ENCODE results near the gene ITCH. TPM values are rescaled to one million over a fixed set of nuclear protein-coding genes. Genes with fewer than 3 reads are reported as not detected.

ITCH gene
- total and polyA plus RNA-seq, 2 donors (not counting 3 experiments of a cell fraction or from before 2014, with no cell fraction given): 6.4 to 57.4 TPM

- Histone ChIP-seq H3K9ac (replicated peaks; ENCODE audit: extremely low read depth, insufficient read depth, low read length) (no peak overlapping the region), H3K9me1 (replicated peaks; ENCODE audit: control insufficient read depth, extremely low read depth, insufficient read depth, low read length) (no peaks in the 10 kb centered on the region), H3K27me3 (ENCODE audit: control insufficient read depth in 2 of 2, insufficient read depth in 2 of 2, low read length in 2 of 2) (no peaks in the 10 kb centered on the region), H3K9me3 (replicated peaks; ENCODE audit: control insufficient read depth, insufficient read depth, low read length) (no peaks in the 10 kb centered on the region), H3K36me3 (ENCODE audit: control insufficient read depth in 2 of 2, extremely low read depth in 1 of 2, insufficient read depth in 2 of 2, low read length in 2 of 2) (no peaks in the 10 kb centered on the region), H3K4me1 (ENCODE audit: control insufficient read depth, extremely low read depth, insufficient read depth, low read length) (peaks cover 14% of the 10 kb centered on the region), H3K4me2 (ENCODE audit: insufficient read depth, low read length) (no peak overlapping the region), H3K79me2 (ENCODE audit: control insufficient read depth, insufficient read depth, low read length) (no peaks in the 10 kb centered on the region), H2AFZ (ENCODE audit: low read depth, low read length) (no peak overlapping the region), H3K27ac (ENCODE audit: insufficient read depth, low read depth, low read length) (no peak overlapping the region), H4K20me1 (replicated peaks; ENCODE audit: control insufficient read depth, extremely low read depth, insufficient read depth, low read length) (no peaks in the 10 kb centered on the region), H3K4me3 (replicated peaks in 1 of 3; ENCODE audit: insufficient read depth in 1 of 3, low read depth in 1 of 3, low read length in 3 of 3) (no peak overlapping the region)
- no peak for DNase-seq (ENCODE audit: low read depth, low spot score)
- ChIA-PET POLR2A (no interaction called here), CTCF (interaction anchor here (0.6 to 3.5 kb wide), 2 partner anchors 10 to 110 kb away, joined by 3 to 17 read pairs; no protein-coding TSS in a partner anchor)
- dilution Hi-C loops (cut with MboI; ENCODE audit: extremely low pct_ligation_motif_present, low sequenced_read_pairs) (no loop called here), intact Hi-C loops (cut with micrococcal nuclease) (no loop called here)
- FAIRE-seq: no peak
- BruUV-seq (replicated peaks): no TSS peak
- TF ChIP-seq JUN (IDR thresholded peaks at IDR 0.05; ENCODE audit: borderline replicate concordance, insufficient read depth, insufficient read length, low read depth) (no peak), POLR2AphosphoS5 (IDR thresholded peaks at IDR 0.05; ENCODE audit: insufficient read depth, low read depth, low read length) (no peak), FOS (IDR thresholded peaks at IDR 0.05; ENCODE audit: borderline replicate concordance, insufficient read depth, low read length) (no peak), MYC (IDR thresholded peaks at IDR 0.05; ENCODE audit: low read depth, low read length) (no peak), GATA2 (IDR thresholded peaks at IDR 0.05; ENCODE audit: insufficient read depth, insufficient read length, low read depth, low read length) (no peak), EZH2 (IDR thresholded peaks at IDR 0.05; ENCODE audit: borderline replicate concordance, low read depth, low read length, severe bottlenecking) (no peak), POLR2A (IDR thresholded peaks at IDR 0.05; ENCODE audit: low read depth, low read length) (no peak), MAX (IDR thresholded peaks at IDR 0.05; ENCODE audit: insufficient read depth, insufficient read length) (no peak)
These were observed 40.6 kb upstream of the ITCH start for GRCh38 chr20:34322267-34323105.

All from endothelial cell of umbilical vein (primary cell).